CD8-positive, alpha-beta memory T cell (primary cell): ENCODE measurements around the gene SACM1L. TPM values are rescaled to one million over a fixed set of nuclear protein-coding genes. Genes with fewer than 3 reads are reported as not detected.

Experiments
- CTCF ChIA-PET: fragments of 350-600 bp; sonication (Branson Sonifier 250); formaldehyde crosslinking; loops from one replicate; lab custom pipeline; 2021; ENCODE audit warnings: antibody characterized with exemption; lab: Charles Lee
- POLR2A ChIA-PET: fragments of 350-600 bp; sonication (Branson Sonifier 250); formaldehyde crosslinking; loops from one replicate; lab custom pipeline; 2021; ENCODE audit warnings: antibody characterized with exemption; lab: Charles Lee
- DNase-seq, 5 donors: peaks; one replicate each; pipeline versions ENCODE4 v3.0.0 to v3.0.0-alpha.2; 2020 to 2022; ENCODE audit warnings: mixed read lengths in 1 of 5
- H3K27ac ChIP-seq: one replicate; pipeline ENCODE4 v1.7.0; 2013; ENCODE audit warnings: low read depth, mild to moderate bottlenecking, low read length, moderate library complexity
- H3K27me3 ChIP-seq: 2 replicates; pipeline ENCODE4 v1.7.0; 2013; ENCODE audit warnings: low read length, mild to moderate bottlenecking; ENCODE audit not compliant: insufficient read depth, poor library complexity, severe bottlenecking
- H3K36me3 ChIP-seq: 2 replicates; pipeline ENCODE4 v1.7.0; 2013; ENCODE audit warnings: mild to moderate bottlenecking, low read length, moderate library complexity; ENCODE audit not compliant: insufficient read depth
- H3K4me1 ChIP-seq: 2 replicates; pipeline ENCODE4 v1.7.0; 2013; ENCODE audit warnings: mild to moderate bottlenecking, low read length, moderate library complexity; ENCODE audit not compliant: insufficient read depth
- H3K4me3 ChIP-seq: 2 replicates; pipeline ENCODE4 v1.7.0; 2013; ENCODE audit warnings: mild to moderate bottlenecking, low read length
- H3K9me3 ChIP-seq: 2 replicates; pipeline ENCODE4 v1.7.0; 2013; ENCODE audit warnings: mild to moderate bottlenecking, low read length
- H3K27ac Mint-ChIP-seq, 8 donors: one replicate each; pipeline ENCODE4 v1.8.0; 2020 to 2021; ENCODE audit warnings: mixed read lengths in 8 of 8, mild to moderate bottlenecking in 6 of 8, inconsistent platforms in 3 of 8, moderate library complexity in 3 of 8
- H3K27me3 Mint-ChIP-seq, 2 donors: one replicate each; pipeline ENCODE4 v1.8.0; 2020 to 2021; ENCODE audit warnings: mixed read lengths in 2 of 2, mild to moderate bottlenecking in 1 of 2, moderate library complexity in 1 of 2
- H3K36me3 Mint-ChIP-seq, 3 donors: one replicate each; pipeline ENCODE4 v1.8.0; 2020 to 2021; ENCODE audit warnings: mixed read lengths in 3 of 3, inconsistent platforms in 1 of 3, mild to moderate bottlenecking in 1 of 3
- H3K4me1 Mint-ChIP-seq, 3 donors: one replicate each; pipeline ENCODE4 v1.8.0; 2020 to 2021; ENCODE audit warnings: mixed read lengths in 3 of 3, inconsistent platforms in 1 of 3, mild to moderate bottlenecking in 1 of 3
- H3K4me3 Mint-ChIP-seq, 7 donors: one replicate each; pipeline ENCODE4 v1.8.0; 2020 to 2021; ENCODE audit warnings: mixed read lengths in 7 of 7, mild to moderate bottlenecking in 6 of 7, moderate library complexity in 4 of 7, inconsistent platforms in 2 of 7
- H3K9me3 Mint-ChIP-seq, 5 donors: one replicate each; pipeline ENCODE4 v1.8.0; 2020 to 2022; ENCODE audit warnings: mixed read lengths in 5 of 5, mild to moderate bottlenecking in 3 of 5, moderate library complexity in 2 of 5, inconsistent platforms in 1 of 5
- polyA plus RNA-seq: library from polyadenylated mRNA; unstranded; fragments of 300-500 nt; fragmentation: Illumina TruSeq; gene quantifications from one replicate; pipeline ENCODE4 v1.2.3, GENCODE V29; 2021
- total RNA-seq, 2 experiments: library from RNA; stranded (reverse); gene quantifications; one replicate each; pipeline ENCODE4 v1.2.3, GENCODE V29; 2021

SACM1L gene
- total and polyA plus RNA-seq, 3 experiments from 2014 or later, result 41.0 to 79.1 (median 78.7) TPM

DNA sequence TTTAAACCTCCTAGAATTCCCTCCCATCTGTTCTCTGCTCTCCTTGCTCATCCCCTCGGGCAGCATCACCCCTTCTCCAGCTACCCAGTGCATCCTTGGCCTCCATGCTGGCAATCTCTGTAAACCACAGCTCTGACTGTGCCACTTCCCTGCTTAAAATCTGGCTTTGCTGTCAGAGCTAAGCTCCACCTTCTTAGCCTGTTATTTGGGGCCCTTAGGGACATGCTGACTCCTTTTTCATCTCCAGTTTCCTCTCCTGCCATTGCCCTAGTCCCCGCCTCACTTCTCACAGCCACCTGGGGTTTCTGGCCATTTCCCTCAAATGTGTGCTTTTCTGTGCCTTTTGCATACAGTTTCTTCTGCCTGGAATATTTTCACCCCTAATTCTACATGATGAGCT, 101.4 kb downstream of the SACM1L start:
- Histone ChIP-seq H3K27ac (no peak overlapping the region), H3K36me3 (no peaks in the 10 kb centered on the region), H3K9me3 (no peaks in the 10 kb centered on the region), H3K27me3 (peaks cover 21% of the 10 kb centered on the region), H3K4me1 (peaks cover under 1% of the 10 kb centered on the region), H3K4me3 (no peak overlapping the region)
- ChIA-PET CTCF (no interaction called here), POLR2A (no interaction called here)
- Mint-ChIP-seq H3K4me1 (peaks cover 3 to 5% (median 4%) of the 10 kb centered on the region in 3 donors), H3K36me3 (peaks cover 0 to 15% (median 1%) of the 10 kb centered on the region in 3 donors), H3K4me3 (no peak overlapping the region), H3K27me3 (peaks cover 7 to 33% of the 10 kb centered on the region in 2 donors), H3K9me3 (peaks cover 3 to 17% (median 13%) of the 10 kb centered on the region in 5 donors), H3K27ac (peak overlapping the region in 1 of 8 donors; percentile 43)
- no peak for DNase-seq

DNA sequence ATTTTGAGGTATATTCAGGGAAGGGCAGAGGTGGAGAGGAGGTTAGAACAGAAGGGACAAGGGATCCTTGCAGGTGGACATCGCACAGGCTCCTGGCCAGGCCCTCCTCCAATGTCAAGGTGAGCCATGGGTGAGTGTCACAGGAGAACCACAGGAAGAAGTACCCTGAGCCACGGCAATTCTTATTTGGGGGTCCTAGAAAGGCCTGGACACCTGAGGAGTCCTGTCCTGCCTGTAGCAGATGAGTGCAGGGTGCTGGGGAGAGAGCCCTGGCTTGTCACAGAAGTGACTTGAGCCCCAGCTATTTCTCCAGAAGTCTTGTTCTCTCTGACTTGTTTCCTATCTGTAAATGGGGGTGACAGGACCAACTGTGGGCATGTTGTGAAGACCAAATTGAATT, 102.8 kb downstream of the SACM1L start:
- no peak for DNase-seq
- Histone ChIP-seq H3K27me3 (peaks cover 35% of the 10 kb centered on the region), H3K4me3 (no peak overlapping the region), H3K27ac (no peak overlapping the region), H3K36me3 (no peaks in the 10 kb centered on the region), H3K9me3 (no peaks in the 10 kb centered on the region), H3K4me1 (peaks cover 11% of the 10 kb centered on the region)
- no peak overlapping the region for H3K4me3 Mint-ChIP-seq
- peaks cover 12 to 41% of the 10 kb centered on the region in 2 donors for H3K27me3 Mint-ChIP-seq
- ChIA-PET CTCF (no interaction called here), POLR2A (no interaction called here)
- H3K4me1 Mint-ChIP-seq, result peaks cover 7 to 13% (median 11%) of the 10 kb centered on the region in 3 donors
- H3K9me3 Mint-ChIP-seq, result peaks cover 3 to 17% (median 13%) of the 10 kb centered on the region in 5 donors
- peak overlapping the region in 1 of 8 donors; percentile 44 for H3K27ac Mint-ChIP-seq
- peaks cover 0 to 15% (median 1%) of the 10 kb centered on the region in 3 donors for H3K36me3 Mint-ChIP-seq

DNA sequence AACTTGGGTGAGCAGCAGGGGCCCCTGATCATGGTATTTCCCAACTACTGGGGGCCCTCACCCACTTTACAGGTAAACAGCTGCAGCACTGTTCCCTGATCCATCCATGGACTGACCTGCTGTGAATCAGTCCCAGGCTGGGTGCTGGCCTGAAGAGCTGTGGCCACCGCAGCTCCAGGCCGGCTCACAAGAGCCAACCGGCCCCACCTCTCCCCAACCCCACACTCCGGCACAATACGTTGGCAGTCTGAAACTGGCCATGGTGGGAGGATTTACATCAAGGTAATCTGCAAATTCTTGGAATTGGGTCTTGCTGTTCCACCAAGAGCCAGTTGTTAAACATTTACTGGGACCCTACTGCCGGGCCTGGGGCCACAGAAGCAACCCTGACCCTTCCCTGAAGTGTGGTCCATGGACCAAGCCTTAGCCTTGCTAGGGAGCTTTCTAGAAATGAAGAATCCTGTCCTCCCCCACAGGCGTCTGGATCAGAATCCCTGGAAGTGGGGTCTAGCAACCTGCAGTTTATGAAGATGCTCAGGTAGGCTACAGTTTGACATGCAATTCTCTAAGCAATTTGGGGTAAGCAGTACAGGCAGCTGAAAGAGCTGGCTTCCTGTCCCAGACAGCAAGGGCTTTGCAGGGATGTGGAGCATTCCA, 103.4 kb downstream of the SACM1L start:
- ChIA-PET POLR2A (no interaction called here), CTCF (no interaction called here)
- peaks cover 11% of the 10 kb centered on the region for H3K4me1 ChIP-seq
- Mint-ChIP-seq H3K27ac (no peak overlapping the region), H3K36me3 (peaks cover 0 to 15% (median 1%) of the 10 kb centered on the region in 3 donors), H3K4me3 (no peak overlapping the region), H3K27me3 (peaks cover 15 to 47% of the 10 kb centered on the region in 2 donors), H3K4me1 (peaks cover 7 to 16% (median 12%) of the 10 kb centered on the region in 3 donors), H3K9me3 (peaks cover 3 to 17% (median 13%) of the 10 kb centered on the region in 5 donors)
- H3K4me3 ChIP-seq, result no peak overlapping the region
- DNase-seq, result no peak
- H3K9me3 ChIP-seq, result no peaks in the 10 kb centered on the region
- peaks cover 35% of the 10 kb centered on the region for H3K27me3 ChIP-seq
- H3K36me3 ChIP-seq, result no peaks in the 10 kb centered on the region
- no peak overlapping the region for H3K27ac ChIP-seq

DNA sequence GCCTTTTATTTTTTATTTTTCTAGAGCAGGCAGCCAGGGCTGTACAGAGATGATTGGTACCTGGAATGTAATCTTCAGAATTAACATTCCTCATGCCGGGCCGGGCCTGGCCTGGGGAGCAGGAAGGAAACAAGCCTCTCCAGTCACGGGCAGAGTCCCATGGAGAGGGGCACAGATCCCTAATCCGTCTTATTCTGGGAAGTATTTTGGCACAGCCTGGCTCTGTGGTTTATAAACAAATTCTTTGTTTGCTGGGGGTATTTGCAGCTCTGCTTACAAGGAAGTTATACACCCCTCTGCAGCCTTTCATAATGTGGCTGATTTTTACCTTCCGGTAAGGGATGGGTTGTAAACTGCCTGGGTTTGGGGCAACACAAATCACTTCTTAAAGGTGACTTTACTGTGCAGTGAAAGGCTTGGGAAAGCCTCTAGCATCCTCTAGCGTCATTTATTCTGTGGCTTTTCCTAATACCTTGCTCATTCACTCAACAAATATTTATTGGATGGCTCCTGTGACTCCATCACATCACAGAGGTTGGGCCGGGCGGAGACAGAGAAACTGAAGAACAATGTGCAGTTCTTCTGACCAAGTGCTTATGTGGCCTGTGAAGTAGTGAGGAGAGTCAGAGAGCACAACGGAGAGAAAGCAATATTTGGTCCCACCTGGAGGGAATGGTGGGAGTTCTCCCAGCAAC, 104.4 kb downstream of the SACM1L start:
- no peaks in the 10 kb centered on the region for H3K9me3 ChIP-seq
- Mint-ChIP-seq H3K4me3 (peak overlapping the region in 1 of 7 donors; percentile 7), H3K27ac (peak overlapping the region in 1 of 8 donors; percentile 0), H3K4me1 (peaks cover 7 to 16% (median 12%) of the 10 kb centered on the region in 3 donors), H3K36me3 (peaks cover 0 to 15% (median 1%) of the 10 kb centered on the region in 3 donors), H3K9me3 (peaks cover 3 to 17% (median 13%) of the 10 kb centered on the region in 5 donors), H3K27me3 (peaks cover 17 to 52% of the 10 kb centered on the region in 2 donors)
- ChIA-PET CTCF (no interaction called here), POLR2A (no interaction called here)
- no peaks in the 10 kb centered on the region for H3K36me3 ChIP-seq
- H3K27ac ChIP-seq, result no peak overlapping the region
- H3K27me3 ChIP-seq, result peaks cover 41% of the 10 kb centered on the region
- no peak overlapping the region for H3K4me3 ChIP-seq
- no peak for DNase-seq
- peaks cover 11% of the 10 kb centered on the region for H3K4me1 ChIP-seq

DNA sequence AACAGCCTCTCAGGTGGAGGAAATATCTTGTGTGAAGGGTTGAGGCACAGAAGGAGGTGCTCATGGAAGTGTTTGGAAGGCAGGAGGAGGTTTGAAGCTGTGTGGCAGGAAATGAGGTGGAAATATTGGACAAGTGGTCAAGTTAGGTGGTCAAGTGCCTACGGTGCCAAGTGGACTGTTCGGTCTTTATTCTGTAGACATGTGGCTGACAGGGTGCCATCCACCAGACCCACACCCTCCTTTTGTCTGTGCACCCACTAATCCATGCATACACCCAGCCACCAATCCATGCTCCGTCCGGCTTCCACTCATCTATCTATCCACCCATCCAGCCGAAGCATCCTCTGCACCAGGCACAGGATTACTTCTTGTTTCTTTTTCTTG, 105.0 kb downstream of the SACM1L start:
- Histone ChIP-seq H3K36me3 (no peaks in the 10 kb centered on the region), H3K27ac (no peak overlapping the region), H3K4me1 (peaks cover 11% of the 10 kb centered on the region), H3K27me3 (peaks cover 42% of the 10 kb centered on the region), H3K9me3 (no peaks in the 10 kb centered on the region), H3K4me3 (no peak overlapping the region)
- no peak for DNase-seq
- CTCF ChIA-PET, result no interaction called here
- Mint-ChIP-seq H3K9me3 (peaks cover 3 to 13% (median 10%) of the 10 kb centered on the region in 5 donors), H3K4me3 (peak overlapping the region in 1 of 7 donors; percentile 2), H3K27me3 (peaks cover 18 to 57% of the 10 kb centered on the region in 2 donors), H3K4me1 (peaks cover 7 to 16% (median 12%) of the 10 kb centered on the region in 3 donors), H3K27ac (peak overlapping the region in 1 of 8 donors; percentile 0), H3K36me3 (peaks cover 0 to 10% (median 1%) of the 10 kb centered on the region in 3 donors)
- POLR2A ChIA-PET, result no interaction called here

DNA sequence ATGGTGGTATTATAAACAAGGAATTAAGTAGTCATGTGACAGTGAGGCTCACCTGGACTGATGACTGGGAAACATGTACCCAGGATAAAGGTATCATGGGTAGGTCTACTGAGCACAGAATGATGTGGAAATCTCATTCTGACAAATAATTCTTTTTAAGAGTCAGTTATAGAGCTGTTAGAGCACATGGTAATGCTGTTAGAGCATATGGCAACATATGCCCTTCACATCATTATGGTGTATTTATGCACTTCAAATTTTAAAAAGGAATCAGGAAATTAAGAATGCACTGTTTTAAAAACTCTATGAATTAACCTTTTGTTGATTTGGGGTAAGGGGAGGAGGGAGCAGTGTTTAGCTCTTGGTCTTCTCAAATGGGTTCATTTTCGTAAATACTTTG, 105.5 kb downstream of the SACM1L start:
- H3K4me1 Mint-ChIP-seq, result peaks cover 7 to 16% (median 12%) of the 10 kb centered on the region in 3 donors
- no peak overlapping the region for H3K27ac Mint-ChIP-seq
- H3K27me3 ChIP-seq, result peaks cover 47% of the 10 kb centered on the region
- no peak overlapping the region for H3K4me3 ChIP-seq
- peaks cover 0 to 9% (median 1%) of the 10 kb centered on the region in 3 donors for H3K36me3 Mint-ChIP-seq
- H3K9me3 Mint-ChIP-seq, result peaks cover 3 to 12% (median 8%) of the 10 kb centered on the region in 5 donors
- peaks cover 18 to 62% of the 10 kb centered on the region in 2 donors for H3K27me3 Mint-ChIP-seq
- H3K27ac ChIP-seq, result no peak overlapping the region
- H3K36me3 ChIP-seq, result no peaks in the 10 kb centered on the region
- no peaks in the 10 kb centered on the region for H3K9me3 ChIP-seq
- peak overlapping the region in 3 of 7 donors; percentile 2 to 33 (median 4) for H3K4me3 Mint-ChIP-seq
- no peak for DNase-seq
- POLR2A ChIA-PET, result no interaction called here
- CTCF ChIA-PET, result no interaction called here
- peaks cover 11% of the 10 kb centered on the region for H3K4me1 ChIP-seq

Other genes starting within 250 kb of the SACM1L start
- 10 to 100 TPM; 27.0 to 27.2 TPM for gene LIMD1, start 94.6 kb upstream of the SACM1L start, total RNA-seq
- gene LIMD1, start 94.6 kb upstream of the SACM1L start, polyA plus RNA-seq, result 5.8 TPM
- gene SLC6A20, start 107.1 kb downstream of the SACM1L start, total RNA-seq, result not detected
- not detected for gene SLC6A20, start 107.1 kb downstream of the SACM1L start, polyA plus RNA-seq
- gene LZTFL1, start 152.7 kb downstream of the SACM1L start, total RNA-seq, result 10 to 100 TPM in 1 of 2 experiments, 1 to 10 TPM in 1; 9.0 to 11.4 TPM
- 8.9 TPM for gene LZTFL1, start 152.7 kb downstream of the SACM1L start, polyA plus RNA-seq
- 1 to 10 TPM; 7.3 to 8.3 TPM for gene CCR9, start 197.1 kb downstream of the SACM1L start, total RNA-seq
- gene CCR9, start 197.1 kb downstream of the SACM1L start, polyA plus RNA-seq, result 1.4 TPM